ENCODE measurements around the gene JARID2.

JARID2 gene

GRCh38 chr6:15555101-15556038 lies 309.5 kb downstream of the JARID2 start:
- Histone ChIP-seq H4K8ac (ENCODE audit: low read depth, low read length) (no peak overlapping the region), H3K79me1 (ENCODE audit: low read depth, low read length) (no peaks in the 10 kb centered on the region), H3K14ac (ENCODE audit: low read length) (no peak overlapping the region), H3K36me3 (replicated peaks in 1 of 2; ENCODE audit: control insufficient read depth in 2 of 2, insufficient read depth in 2 of 2, low read length in 2 of 2) (no peaks in the 10 kb centered on the region), H3K9me3 (replicated peaks in 1 of 2; ENCODE audit: control insufficient read depth in 2 of 2, insufficient read depth in 1 of 2, low read depth in 1 of 2, low read length in 2 of 2) (no peaks in the 10 kb centered on the region), H3K4ac (ENCODE audit: low read length) (no peak overlapping the region), H3K4me2 (ENCODE audit: insufficient read depth, low read length, poor library complexity, severe bottlenecking) (no peak overlapping the region), H2BK120ac (ENCODE audit: low read depth, low read length) (no peak overlapping the region), H2AK5ac (ENCODE audit: low read depth, low read length) (no peak overlapping the region), H3K4me1 (ENCODE audit: control insufficient read depth in 2 of 2, insufficient read depth in 1 of 2, low read depth in 1 of 2, low read length in 2 of 2) (peaks cover 10 to 11% of the 10 kb centered on the region in 2 donors), H2BK12ac (ENCODE audit: low read length) (no peak overlapping the region), H3K9ac (ENCODE audit: low read depth, low read length, poor library complexity) (no peak overlapping the region), H2BK15ac (ENCODE audit: low read length) (no peak overlapping the region), H4K91ac (ENCODE audit: low read depth, low read length, poor library complexity) (no peak overlapping the region), H3K27me3 (ENCODE audit: control insufficient read depth in 3 of 3, insufficient read depth in 3 of 3, low read depth in 1 of 3, low read length in 3 of 3) (no peaks in the 10 kb centered on the region), H3K27ac (replicated peaks; ENCODE audit: low read length) (no peak overlapping the region), H3K23ac (ENCODE audit: low read depth, low read length, poor library complexity) (no peak overlapping the region), H3K18ac (ENCODE audit: low read length) (no peak overlapping the region), H3K4me3 (ENCODE audit: low read length in 2 of 2) (no peak overlapping the region), H2AFZ (ENCODE audit: low read length) (no peak overlapping the region), H2BK5ac (ENCODE audit: low read length) (no peak overlapping the region)
- no peak for DNase-seq (ENCODE audit: low spot score)
- WGBS, 2 donors (ENCODE audit: extremely low coverage in 2 of 2, insufficient read length in 2 of 2, insufficient replicate concordance in 1 of 2): no CpG with 5 or more reads among the region's 5 CpGs

GRCh38 chr6:15556711-15557110 lies 310.8 kb downstream of the JARID2 start:
- Histone ChIP-seq H2AK5ac (ENCODE audit: low read depth, low read length) (no peak overlapping the region), H3K14ac (ENCODE audit: low read length) (no peak overlapping the region), H3K27ac (replicated peaks; ENCODE audit: low read length) (no peak overlapping the region), H3K4me3 (ENCODE audit: low read length in 2 of 2) (no peak overlapping the region), H2BK120ac (ENCODE audit: low read depth, low read length) (no peak overlapping the region), H3K4me2 (ENCODE audit: insufficient read depth, low read length, poor library complexity, severe bottlenecking) (no peak overlapping the region), H2BK5ac (ENCODE audit: low read length) (no peak overlapping the region), H3K23ac (ENCODE audit: low read depth, low read length, poor library complexity) (no peak overlapping the region), H3K4me1 (ENCODE audit: control insufficient read depth in 2 of 2, insufficient read depth in 1 of 2, low read depth in 1 of 2, low read length in 2 of 2) (peaks cover 2 to 4% of the 10 kb centered on the region in 2 donors), H3K4ac (ENCODE audit: low read length) (no peak overlapping the region), H3K18ac (ENCODE audit: low read length) (peak overlapping the region; percentile 13), H2AFZ (ENCODE audit: low read length) (no peak overlapping the region), H3K9ac (ENCODE audit: low read depth, low read length, poor library complexity) (no peak overlapping the region), H2BK15ac (ENCODE audit: low read length) (no peak overlapping the region), H3K9me3 (replicated peaks in 1 of 2; ENCODE audit: control insufficient read depth in 2 of 2, insufficient read depth in 1 of 2, low read depth in 1 of 2, low read length in 2 of 2) (no peaks in the 10 kb centered on the region), H3K79me1 (ENCODE audit: low read depth, low read length) (no peaks in the 10 kb centered on the region), H4K91ac (ENCODE audit: low read depth, low read length, poor library complexity) (no peak overlapping the region), H4K8ac (ENCODE audit: low read depth, low read length) (no peak overlapping the region), H3K27me3 (ENCODE audit: control insufficient read depth in 3 of 3, insufficient read depth in 3 of 3, low read depth in 1 of 3, low read length in 3 of 3) (no peaks in the 10 kb centered on the region), H3K36me3 (replicated peaks in 1 of 2; ENCODE audit: control insufficient read depth in 2 of 2, insufficient read depth in 2 of 2, low read length in 2 of 2) (no peaks in the 10 kb centered on the region), H2BK12ac (ENCODE audit: low read length) (no peak overlapping the region)
- WGBS, 2 donors (ENCODE audit: extremely low coverage in 2 of 2, insufficient read length in 2 of 2, insufficient replicate concordance in 1 of 2): no CpG with 5 or more reads among the region's 1 CpG
- DNase-seq (ENCODE audit: low spot score): no peak

- Histone ChIP-seq H2BK12ac (ENCODE audit: low read length) (no peak overlapping the region), H3K27me3 (ENCODE audit: control insufficient read depth in 3 of 3, insufficient read depth in 3 of 3, low read depth in 1 of 3, low read length in 3 of 3) (no peaks in the 10 kb centered on the region), H2AFZ (ENCODE audit: low read length) (no peak overlapping the region), H4K91ac (ENCODE audit: low read depth, low read length, poor library complexity) (no peak overlapping the region), H3K9me3 (replicated peaks in 1 of 2; ENCODE audit: control insufficient read depth in 2 of 2, insufficient read depth in 1 of 2, low read depth in 1 of 2, low read length in 2 of 2) (no peaks in the 10 kb centered on the region), H3K4me2 (ENCODE audit: insufficient read depth, low read length, poor library complexity, severe bottlenecking) (no peak overlapping the region), H3K4ac (ENCODE audit: low read length) (no peak overlapping the region), H3K4me3 (ENCODE audit: low read length in 2 of 2) (no peak overlapping the region), H2BK120ac (ENCODE audit: low read depth, low read length) (no peak overlapping the region), H3K4me1 (ENCODE audit: control insufficient read depth in 2 of 2, insufficient read depth in 1 of 2, low read depth in 1 of 2, low read length in 2 of 2) (peaks cover 0 to 2% of the 10 kb centered on the region in 2 donors), H3K9ac (ENCODE audit: low read depth, low read length, poor library complexity) (no peak overlapping the region), H2BK5ac (ENCODE audit: low read length) (no peak overlapping the region), H2AK5ac (ENCODE audit: low read depth, low read length) (no peak overlapping the region), H3K27ac (replicated peaks; ENCODE audit: low read length) (no peak overlapping the region), H4K8ac (ENCODE audit: low read depth, low read length) (no peak overlapping the region), H3K23ac (ENCODE audit: low read depth, low read length, poor library complexity) (no peak overlapping the region), H2BK15ac (ENCODE audit: low read length) (no peak overlapping the region), H3K36me3 (replicated peaks in 1 of 2; ENCODE audit: control insufficient read depth in 2 of 2, insufficient read depth in 2 of 2, low read length in 2 of 2) (no peaks in the 10 kb centered on the region), H3K18ac (ENCODE audit: low read length) (no peak overlapping the region), H3K14ac (ENCODE audit: low read length) (no peak overlapping the region), H3K79me1 (ENCODE audit: low read depth, low read length) (no peaks in the 10 kb centered on the region)
- no peak for DNase-seq (ENCODE audit: low spot score)
These were observed 311.3 kb downstream of the JARID2 start for GRCh38 chr6:15557174-15557573.

GRCh38 chr6:15560713-15561112 lies 314.8 kb downstream of the JARID2 start:
- Histone ChIP-seq H3K4ac (ENCODE audit: low read length) (no peak overlapping the region), H4K8ac (ENCODE audit: low read depth, low read length) (no peak overlapping the region), H2AFZ (ENCODE audit: low read length) (no peak overlapping the region), H3K4me2 (ENCODE audit: insufficient read depth, low read length, poor library complexity, severe bottlenecking) (no peak overlapping the region), H3K4me1 (ENCODE audit: control insufficient read depth in 2 of 2, insufficient read depth in 1 of 2, low read depth in 1 of 2, low read length in 2 of 2) (no peaks in the 10 kb centered on the region), H2AK5ac (ENCODE audit: low read depth, low read length) (no peak overlapping the region), H3K27me3 (ENCODE audit: control insufficient read depth in 3 of 3, insufficient read depth in 3 of 3, low read depth in 1 of 3, low read length in 3 of 3) (no peaks in the 10 kb centered on the region), H3K23ac (ENCODE audit: low read depth, low read length, poor library complexity) (no peak overlapping the region), H3K9ac (ENCODE audit: low read depth, low read length, poor library complexity) (no peak overlapping the region), H2BK120ac (ENCODE audit: low read depth, low read length) (no peak overlapping the region), H3K18ac (ENCODE audit: low read length) (no peak overlapping the region), H2BK15ac (ENCODE audit: low read length) (no peak overlapping the region), H2BK5ac (ENCODE audit: low read length) (no peak overlapping the region), H3K14ac (ENCODE audit: low read length) (no peak overlapping the region), H3K36me3 (replicated peaks in 1 of 2; ENCODE audit: control insufficient read depth in 2 of 2, insufficient read depth in 2 of 2, low read length in 2 of 2) (no peaks in the 10 kb centered on the region), H3K79me1 (ENCODE audit: low read depth, low read length) (no peaks in the 10 kb centered on the region), H3K4me3 (ENCODE audit: low read length in 2 of 2) (no peak overlapping the region), H4K91ac (ENCODE audit: low read depth, low read length, poor library complexity) (no peak overlapping the region), H3K27ac (replicated peaks; ENCODE audit: low read length) (no peak overlapping the region), H2BK12ac (ENCODE audit: low read length) (no peak overlapping the region), H3K9me3 (replicated peaks in 1 of 2; ENCODE audit: control insufficient read depth in 2 of 2, insufficient read depth in 1 of 2, low read depth in 1 of 2, low read length in 2 of 2) (no peaks in the 10 kb centered on the region)
- no CpG with 5 or more reads among the region's 1 CpG for WGBS, 2 donors (ENCODE audit: extremely low coverage in 2 of 2, insufficient read length in 2 of 2, insufficient replicate concordance in 1 of 2)
- DNase-seq (ENCODE audit: low spot score): no peak

Data from neuronal stem cell (in vitro differentiated cells).